Stimulated activated CD4-positive, alpha-beta T cell treated with anti-CD3 and anti-CD28 coated beads, Interleukin-4, amount 100 ng/mL, for 24 hours (primary cell): Measurements from ENCODE around the gene KIF4A.

Source experiments
- DNase-seq: peaks from one replicate; pipeline ENCODE4 v3.0.0-alpha.2; 2020

The KIF4A gene

DNA sequence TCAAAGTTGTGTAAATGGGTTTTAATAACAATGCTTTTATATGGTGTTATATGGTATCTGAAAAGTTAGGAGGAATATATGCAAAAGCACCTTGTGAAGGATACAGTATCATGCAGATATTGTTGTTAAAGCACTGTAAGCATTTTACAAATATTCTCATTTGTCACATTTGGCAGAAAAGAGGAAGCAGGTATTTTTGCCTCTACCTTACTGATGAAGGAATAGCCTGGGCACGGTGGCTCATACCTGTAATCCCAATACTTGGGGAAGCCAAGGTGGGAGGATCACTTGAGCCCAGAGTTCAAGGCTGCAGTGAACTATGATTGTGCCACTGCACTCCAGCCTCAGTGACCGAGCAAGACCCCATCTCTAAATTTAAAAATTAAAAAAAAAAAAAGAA is 121.0 kb downstream of the KIF4A start:
- DNase-seq = no peak

DNA sequence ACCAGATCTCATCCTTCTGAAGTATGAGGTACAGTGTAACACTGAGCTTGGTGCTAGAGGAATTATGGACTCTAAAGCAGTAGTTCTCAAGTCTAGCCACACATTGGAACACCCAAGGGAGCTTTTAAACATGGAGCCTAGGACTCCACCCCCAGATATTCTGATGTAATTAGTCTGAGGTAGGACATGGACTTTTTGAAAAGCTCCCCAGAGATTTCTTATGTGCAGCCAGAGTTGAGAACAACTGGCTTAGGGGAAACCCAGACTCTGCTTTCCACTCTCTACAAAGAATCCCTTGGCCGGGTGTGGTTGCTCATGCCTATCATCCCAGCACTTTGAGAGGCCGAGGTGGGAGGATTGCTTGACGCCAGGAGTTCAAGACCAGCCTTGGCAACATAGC is 121.6 kb downstream of the KIF4A start:
- DNase-seq = no peak

DNA sequence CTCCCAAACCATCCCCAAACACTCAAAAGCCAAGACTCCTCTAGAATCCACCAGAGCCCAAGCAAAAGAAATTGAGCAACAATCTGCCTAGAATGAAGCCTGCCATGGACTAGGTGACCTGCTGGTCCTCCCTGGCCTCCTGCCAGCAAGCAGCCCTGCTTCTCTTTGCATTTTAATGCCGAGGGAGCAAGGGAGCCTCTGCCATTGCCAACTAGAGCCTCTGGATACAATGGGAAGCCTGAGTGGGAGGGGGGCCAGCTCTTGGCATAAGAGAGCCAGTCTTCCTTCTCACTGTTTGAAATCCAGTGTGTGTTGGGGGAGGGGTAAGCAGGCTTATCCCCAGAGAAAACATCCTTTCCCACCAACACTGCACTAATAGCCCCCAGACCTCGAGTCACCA is 131.7 kb downstream of the KIF4A start:
- no peak for DNase-seq

DNA sequence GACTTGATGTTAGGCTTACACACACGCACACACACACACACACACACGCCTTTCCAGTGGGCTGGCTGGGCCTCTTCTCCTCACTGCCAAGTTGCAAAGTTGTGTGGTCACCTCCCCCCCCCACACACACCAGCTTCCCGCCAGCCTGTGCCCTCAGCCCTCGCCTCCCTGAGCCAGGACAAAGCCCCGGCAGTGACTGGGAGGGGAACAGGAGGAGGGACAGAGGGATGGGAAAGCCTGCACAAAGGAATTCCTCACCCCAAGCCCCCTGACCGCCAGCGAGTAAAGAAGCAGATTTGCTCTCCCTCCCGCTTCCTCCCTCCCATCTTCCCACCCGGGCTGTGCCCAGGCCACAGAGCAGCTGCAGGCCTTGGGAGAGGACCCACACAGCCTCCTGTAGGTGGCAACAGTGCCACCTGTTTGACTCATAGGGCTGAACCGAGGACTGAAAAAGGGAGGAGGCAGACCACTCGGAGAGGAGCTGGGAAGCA is 133.0 kb downstream of the KIF4A start, which contains the start of gene GDPD2:
Gene GDPD2 (plus strand): TSS at position 464 of the 491 bp plus-strand sequence. CDS start 1,671 bp downstream, outside the sequence.
- DNase-seq = no peak

DNA sequence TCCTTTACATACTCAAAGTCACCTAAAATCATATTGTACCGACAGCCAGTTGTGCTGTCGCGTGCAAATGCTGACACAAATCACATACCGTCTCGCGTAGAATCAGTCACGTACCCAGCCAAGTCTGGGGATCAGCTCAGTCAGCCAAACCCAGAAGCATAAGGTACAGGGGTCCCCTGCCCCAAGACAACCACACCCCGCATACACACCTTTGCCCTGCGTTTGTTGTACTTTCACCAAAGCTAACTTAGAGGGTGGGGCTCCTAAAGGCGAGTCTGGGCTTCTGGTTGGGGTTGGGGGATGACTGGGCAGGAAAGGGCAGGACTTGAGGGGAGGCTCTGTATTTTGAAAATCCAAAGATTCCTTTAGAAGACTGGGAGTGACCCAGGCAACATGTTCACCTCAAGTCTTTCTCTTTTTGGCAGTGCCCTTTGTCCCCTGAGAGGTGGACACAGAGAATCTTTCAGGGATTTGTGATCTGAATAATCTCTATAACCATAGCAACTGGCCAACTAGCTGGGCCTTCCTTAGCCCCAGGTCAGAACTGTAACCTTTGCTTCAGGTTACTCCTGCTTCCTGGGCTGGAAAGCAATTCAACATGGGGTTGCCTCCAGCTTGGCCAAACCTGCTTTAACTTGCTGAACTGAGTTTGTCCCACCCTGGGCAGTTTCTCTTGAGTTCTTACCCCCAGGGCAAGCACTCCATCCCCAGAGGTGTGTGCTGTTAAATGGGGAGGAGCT is 134.2 kb downstream of the KIF4A start:
- DNase-seq = no peak

DNA sequence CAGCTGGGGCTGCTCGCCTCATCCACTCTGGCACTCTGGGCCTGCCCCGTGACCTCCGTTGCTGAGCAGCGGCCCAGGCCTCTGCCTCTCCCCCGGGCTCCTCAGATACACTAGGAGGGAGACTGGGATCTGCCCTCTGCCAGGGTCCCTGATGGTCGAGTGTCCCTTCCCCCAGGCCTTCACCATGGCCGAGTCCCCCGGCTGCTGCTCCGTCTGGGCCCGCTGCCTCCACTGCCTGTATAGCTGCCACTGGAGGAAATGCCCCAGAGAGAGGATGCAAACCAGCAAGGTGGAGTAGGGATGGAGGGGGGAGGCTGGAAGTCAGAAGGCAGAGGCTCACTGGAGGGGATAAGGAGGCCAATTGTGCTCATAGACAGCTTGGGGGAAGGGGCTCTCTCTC is 134.9 kb downstream of the KIF4A start:
- no peak for DNase-seq

DNA sequence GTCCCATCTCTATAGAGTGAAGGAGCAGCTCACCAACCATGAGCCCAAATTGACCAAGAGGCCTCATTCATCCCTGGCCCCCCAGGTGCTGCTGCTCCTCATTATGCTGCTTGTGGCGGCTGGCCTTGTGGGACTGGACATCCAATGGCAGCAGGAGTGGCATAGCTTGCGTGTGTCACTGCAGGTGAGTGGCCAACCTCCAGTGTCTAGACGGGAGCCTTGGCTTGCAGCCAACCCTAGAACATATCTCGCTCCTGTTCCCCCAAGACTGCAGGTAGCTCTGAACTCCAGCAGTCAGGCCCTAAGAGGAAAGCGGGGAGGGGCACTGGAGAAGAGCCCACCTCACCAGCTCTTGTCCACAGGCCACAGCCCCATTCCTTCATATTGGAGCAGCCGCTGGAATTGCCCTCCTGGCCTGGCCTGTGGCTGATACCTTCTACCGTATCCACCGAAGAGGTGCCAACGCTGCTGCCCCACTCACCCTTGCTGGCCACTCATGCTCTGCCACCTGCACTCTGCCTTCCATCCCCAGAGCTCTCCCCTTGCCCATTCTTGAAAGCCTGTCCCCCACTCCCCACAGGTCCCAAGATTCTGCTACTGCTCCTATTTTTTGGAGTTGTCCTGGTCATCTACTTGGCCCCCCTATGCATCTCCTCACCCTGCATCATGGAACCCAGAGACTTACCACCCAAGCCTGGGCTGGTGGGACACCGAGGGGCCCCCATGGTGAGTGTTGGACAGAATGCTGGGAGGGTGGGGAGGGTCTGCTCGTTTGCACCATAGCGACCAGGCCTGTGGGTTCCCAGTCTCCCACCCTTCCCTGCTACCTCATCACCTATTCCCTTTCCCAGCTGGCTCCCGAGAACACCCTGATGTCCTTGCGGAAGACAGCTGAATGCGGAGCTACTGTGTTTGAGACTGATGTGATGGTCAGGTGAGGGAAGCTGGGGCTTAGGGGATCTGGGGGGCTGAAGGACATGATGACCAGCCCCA is 136.7 kb downstream of the KIF4A start:
- DNase-seq = no peak

DNA sequence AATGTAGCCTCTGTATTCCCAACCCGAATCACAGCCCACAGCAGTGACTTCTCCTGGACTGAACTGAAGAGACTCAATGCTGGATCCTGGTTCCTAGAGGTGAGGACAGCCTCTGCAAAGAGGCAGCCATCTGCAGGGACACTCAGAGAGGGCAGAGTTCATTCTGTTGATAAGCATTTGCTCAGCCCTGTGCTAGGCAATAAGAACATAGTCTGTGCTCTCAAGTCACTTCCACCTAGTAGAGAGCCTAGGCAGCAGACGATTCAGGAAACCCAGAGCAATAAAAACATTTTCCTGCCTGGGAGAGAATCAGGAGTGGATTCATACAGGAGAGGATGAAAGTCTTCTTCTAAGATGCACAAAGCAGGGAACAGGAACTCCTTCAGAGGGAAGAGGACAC is 137.5 kb downstream of the KIF4A start:
- DNase-seq = no peak

DNA sequence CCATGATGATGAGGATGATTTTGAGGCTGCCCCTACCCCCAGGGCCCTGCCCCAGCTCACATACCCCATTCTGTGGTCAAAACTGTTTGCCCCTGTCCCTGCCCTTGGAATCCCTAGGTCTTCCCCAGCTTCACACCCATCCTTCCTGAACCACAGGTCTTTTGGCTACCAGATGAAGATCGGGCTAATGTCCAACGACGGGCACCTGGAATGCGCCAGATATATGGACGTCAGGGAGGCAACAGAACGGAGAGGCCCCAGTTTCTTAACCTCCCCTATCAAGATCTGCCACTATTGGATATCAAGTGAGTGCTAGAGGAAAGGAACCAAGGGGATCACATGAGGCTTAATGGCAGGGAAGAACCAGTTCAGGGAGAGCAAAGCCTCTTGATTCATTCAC is 139.9 kb downstream of the KIF4A start:
- DNase-seq = no peak

DNA sequence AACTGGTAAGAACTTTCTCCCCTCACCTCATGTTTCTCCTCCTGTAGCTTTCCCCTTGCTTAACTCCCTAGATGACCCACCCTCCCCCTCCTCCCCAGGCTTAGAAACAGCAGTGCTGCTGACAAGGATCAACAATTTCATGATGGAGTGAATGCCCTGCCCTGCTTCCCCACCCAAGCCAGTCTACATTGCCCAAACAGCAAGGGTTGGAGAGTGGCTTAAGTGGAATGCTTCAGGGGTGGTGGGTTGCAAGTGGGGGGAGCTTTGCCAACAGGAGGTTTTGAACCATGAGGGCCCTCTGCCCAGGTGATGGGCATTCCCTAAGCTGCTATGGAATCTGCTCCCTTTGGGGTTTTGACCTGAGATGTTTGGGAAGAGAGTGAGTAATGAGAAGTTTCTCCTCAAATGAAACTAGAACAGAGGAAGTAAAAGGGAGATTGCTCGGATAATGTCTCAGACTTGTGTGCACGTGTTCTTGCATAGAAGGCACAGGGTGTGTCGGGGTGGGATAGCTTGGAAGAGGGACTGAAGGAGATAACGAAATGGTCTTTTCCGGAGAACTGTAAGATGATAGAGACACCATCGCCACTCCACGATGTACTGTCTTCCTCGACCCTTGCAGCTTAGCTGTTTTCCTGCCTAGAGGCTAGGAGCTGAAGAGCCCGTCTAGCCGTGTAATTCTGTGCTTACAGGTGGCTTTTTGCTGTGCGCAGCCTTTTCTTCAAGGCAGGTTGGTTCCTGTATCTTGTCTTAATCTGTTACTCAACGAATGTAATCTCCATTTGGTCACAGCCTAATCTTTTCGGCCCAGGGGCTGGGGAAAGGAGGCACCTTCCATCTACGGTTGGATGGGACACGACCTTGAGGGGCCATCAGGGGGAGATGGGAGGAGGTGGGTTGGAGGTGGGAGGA is 143.3 kb downstream of the KIF4A start:
- no peak for DNase-seq

DNA sequence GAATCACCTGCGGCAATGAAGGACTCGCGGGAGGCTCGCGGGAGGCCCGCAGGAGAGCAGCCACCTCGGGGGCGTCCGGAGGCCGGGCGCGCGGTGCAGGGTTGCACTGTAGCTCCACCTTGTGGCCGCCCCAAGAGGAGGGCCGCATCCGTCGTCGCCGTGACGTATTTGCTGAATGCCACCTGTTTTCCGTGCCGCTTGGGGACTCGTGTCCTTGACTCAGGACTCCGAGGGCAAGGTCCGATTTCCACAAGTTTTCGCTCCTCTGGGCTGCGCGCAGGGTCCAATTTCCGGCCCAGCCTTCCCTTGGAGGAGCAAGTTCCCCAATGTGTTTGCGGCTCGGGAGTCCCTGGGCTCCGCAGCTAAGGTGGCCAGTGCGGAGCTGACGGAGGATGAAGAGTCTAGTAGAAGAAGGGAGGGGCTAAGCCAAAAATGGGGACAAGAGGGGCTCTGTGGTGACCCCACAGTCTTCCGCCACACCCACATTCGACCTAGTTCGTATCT is 144.0 kb downstream of the KIF4A start:
- DNase-seq = peak; percentile 72

DNA sequence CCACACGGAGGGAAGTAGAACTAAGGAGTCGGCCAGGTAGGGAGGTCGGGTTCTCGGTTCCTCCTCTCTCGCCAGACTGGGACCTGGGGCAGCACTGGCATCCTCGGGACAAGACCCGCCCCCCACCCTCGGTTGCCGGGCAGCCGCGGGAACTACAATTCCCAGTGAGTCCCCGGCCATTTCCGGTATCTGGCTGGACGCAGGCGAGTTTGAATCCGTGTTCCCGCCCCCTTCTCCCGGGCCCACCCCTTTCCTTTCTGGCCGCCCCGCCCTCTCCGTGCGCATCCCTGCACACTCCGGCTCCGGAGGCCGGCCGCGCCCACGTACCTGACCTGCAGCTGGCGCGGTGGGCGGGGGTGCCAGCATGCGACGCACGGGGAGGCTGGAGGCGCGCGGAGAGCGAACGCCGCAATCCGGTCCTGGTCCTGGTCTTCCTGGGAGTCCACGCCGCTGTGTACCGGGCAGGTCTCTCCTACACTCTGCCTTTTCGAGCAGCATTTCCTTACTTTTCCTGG is 144.5 kb downstream of the KIF4A start:
- peak; percentile 71 for DNase-seq

DNA sequence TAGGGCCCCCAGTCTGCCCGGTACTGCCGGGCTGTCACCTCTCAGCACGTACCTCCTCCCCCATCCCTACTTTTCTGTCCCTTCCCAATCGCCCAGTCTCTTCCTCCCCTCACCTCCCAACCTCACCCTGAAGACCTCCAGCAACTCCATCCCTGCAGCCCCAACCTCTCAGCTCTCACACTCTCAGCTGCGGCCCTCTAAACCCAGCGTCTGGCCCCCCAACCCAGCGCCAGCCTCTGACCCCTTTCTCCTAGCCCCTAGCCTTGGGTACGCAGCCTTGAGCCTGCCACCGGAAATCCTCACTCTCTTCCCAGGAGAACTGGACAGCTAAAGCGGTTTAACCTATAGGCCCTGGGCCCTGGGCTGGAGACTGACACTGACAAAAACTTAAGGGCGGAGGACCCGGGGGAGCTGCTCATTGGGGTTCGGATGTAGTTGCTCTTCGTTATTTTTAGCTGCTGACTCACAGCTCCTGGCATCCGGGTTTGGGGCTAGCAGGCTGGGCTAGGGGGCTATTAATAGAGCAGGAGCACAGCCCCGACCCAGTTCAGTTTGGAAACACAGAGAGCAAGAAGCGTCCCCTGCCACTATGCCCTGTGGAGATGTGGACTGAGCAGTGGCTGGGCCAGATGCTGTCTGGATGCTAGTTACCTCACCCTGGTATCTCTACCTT is 145.1 kb downstream of the KIF4A start:
- no peak for DNase-seq

DNA sequence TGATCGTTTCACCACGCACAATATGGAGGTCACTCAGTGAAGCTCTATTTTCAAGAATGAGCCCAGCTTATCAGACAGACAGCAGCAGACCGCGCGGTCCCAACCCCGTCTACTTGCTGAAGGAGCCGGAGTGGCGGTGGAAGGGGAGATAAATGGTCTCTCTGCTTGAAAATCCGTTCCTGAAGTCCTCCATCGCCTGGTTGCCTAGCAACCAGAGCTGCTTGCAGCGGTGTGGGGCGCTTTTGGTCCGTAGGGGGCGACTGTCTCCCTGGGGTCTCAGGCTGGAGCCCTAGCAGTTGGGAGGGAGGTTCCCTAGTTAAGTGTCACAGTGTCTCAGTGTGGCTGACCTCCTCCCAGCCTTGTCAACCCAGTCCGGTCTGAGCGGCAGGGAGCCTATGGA is 146.4 kb downstream of the KIF4A start:
- no peak for DNase-seq

DNA sequence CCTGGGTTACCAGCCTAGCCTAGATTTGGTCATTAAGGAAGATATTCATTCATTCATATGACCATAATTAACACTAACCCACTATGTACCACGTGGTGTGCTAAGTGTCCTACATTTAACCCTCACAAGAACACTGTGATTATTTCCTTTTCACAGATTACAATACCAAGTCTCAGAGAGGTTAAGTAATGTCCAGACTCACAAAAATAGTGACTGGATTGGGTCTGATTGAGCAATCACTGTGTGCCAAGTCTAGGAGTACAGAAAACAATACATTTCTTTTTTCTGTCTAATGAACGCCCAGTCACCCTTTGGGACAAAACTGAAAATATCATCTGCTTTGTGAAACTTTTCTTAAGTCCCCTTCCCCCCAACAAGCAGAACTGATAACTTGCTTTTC is 147.1 kb downstream of the KIF4A start:
- no peak for DNase-seq

DNA sequence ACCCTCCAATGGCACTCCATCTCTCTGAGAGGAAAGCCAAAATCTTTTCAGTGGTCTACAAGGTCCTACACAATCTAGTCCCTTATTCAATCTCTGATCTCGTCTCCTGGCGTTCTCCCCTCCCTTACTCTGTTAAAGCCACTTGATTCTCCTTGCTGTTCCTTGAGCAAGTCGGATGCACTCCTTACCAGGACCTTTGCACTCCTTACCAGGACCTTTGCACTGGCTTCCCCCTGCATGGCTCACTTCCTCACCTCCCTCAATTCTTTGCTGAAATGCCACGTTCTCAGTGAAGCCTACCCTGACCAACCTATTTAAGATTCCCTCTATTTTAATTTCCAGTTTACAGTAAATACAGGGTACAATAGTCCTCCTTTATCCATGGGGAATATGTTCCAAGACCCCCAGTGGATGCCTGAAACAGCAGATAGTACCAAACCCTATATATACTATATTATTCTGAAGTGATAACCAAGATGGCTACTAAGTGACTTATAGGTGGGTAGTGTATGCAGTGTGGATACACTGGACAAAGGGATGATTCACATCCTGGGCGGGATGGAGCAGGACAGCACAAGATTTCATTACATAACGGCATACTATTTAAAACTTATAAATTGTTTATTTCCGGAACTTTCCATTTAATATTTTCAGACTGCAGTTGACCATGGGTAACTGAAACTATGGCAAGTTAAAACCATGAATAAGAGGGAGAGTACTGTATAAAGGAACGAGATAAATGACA is 148.2 kb downstream of the KIF4A start:
- DNase-seq = no peak

DNA sequence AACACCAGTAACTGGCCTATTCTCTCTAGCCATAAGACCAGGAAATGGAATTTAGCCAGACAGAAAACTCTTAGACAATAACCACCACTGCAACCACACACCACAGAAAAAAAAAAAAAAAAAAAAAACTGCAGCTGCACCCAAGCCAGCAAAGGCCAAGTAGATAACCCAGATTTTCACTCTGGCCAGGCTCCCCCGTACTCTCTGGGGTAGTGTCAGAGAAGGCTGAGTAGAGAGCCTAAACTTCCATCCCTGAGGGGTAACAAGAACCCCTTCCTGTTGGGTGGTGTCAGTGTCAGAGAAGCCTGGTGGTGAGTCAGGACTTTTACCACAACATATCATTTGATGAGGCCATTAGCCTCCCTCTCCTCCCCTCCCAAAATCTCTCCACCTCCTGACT is 149.1 kb downstream of the KIF4A start:
- DNase-seq = no peak

DNA sequence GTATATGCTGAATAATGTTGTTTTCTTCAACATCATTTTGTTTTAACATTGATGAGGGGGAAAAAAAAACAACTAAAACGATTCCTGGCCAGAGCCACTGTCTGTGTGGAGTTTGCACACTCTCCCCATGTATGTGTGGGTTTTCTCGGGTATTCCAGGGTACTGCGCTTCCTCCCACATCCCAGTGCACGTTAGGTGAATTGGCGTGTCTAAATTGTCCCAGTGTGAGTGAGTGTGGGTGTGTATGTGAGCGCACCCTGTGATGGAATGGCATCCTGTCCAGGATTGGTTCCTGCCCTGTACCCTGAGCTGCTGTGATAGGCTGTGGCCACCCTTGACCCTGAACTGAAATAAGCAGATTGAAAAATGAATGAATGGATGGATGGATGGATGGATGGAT is 152.3 kb downstream of the KIF4A start:
- no peak for DNase-seq

DNA sequence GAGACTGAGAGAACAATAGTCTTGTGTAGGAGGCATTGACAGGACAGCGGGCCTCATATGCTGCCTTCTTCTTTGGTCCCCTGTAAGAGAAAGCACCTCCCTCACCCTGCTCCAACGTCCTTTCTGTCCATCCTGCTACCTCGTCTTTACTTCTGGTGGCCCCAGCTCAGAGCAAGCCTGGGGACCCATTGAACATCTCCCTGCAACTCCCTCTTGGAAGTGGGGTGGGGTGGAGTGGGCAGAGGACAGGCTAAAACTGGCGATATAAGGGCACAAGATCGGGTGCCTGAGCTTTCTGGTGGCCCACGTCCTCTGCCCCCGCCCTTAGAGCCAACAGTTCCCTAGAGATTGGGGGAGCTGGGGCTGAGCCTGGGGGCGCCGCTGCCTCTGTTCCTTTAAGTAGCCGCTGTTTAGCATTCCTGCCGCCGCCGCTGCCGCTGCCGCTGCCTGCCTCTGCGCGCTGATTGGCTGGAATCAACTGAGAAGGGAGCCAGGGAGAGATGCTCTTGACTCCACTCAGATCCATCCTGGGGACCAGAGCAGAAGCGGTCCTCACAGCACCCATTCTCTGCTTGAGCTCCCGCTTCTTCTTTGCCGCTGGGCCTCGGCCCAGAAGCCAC is 154.5 kb downstream of the KIF4A start, which contains the start of gene DLG3:
Gene DLG3 (plus strand): TSS at position 510 of the 620 bp plus-strand sequence. CDS start 367 bp downstream, outside the sequence.
- DNase-seq = no peak

DNA sequence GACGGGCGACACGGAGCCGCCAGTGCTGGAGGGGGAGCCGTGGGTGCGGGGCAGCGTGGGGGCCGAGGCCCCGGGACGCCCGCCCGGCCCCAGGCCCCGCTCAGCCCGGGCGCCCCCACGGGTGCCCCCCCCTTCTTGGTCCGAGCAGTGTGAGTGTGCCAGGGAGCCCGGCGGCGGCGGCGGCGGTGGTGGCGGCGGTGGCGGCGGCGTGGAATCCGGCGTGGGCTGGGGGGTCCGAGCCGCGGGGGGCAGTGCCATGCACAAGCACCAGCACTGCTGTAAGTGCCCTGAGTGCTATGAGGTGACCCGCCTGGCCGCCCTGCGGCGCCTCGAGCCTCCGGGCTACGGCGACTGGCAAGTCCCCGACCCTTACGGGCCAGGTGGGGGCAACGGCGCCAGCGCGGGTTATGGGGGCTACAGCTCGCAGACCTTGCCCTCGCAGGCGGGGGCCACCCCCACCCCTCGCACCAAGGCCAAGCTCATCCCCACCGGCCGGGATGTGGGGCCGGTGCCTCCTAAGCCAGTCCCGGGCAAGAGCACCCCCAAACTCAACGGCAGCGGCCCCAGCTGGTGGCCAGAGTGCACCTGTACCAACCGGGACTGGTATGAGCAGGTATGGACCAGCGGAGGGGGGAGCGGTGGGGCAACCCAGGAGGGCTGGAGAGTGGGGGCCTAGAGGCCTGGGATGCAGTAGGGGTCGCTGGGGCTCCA is 155.2 kb downstream of the KIF4A start:
- no peak for DNase-seq
